HG03575 (cell line): ENCODE results near the gene GCSAM.
"Not testable (repeated sequence)": the region's sequence is repeated elsewhere in the genome, so short reads cannot be mapped to it uniquely, and the experiment has no call there.

Source experiments
- ATAC-seq: cut with Tn5 transposase; IDR thresholded peaks from one replicate; pipeline ENCODE4 v1.9.1; 2021; ENCODE audit not compliant: unreplicated experiment, insufficient number of reproducible peaks, low FRiP score; ENCODE audit errors: extremely low read depth

GCSAM gene

GRCh38 chr3:112084980-112085705 is 47.9 kb downstream of the GCSAM start:
- ATAC-seq = no peak

GRCh38 chr3:112083239-112083638 is 49.8 kb downstream of the GCSAM start:
- no peak for ATAC-seq

- no peak for ATAC-seq
Observed at GRCh38 chr3:112078125-112079083, 54.6 kb downstream of the GCSAM start.

- peak; percentile 76 for ATAC-seq
Observed at GRCh38 chr3:112074616-112075497, 58.2 kb downstream of the GCSAM start.

GRCh38 chr3:112074006-112074405 is 59.0 kb downstream of the GCSAM start:
- no peak for ATAC-seq

- not testable (repeated sequence) for ATAC-seq
Observed at GRCh38 chr3:112072387-112073060, 60.5 kb downstream of the GCSAM start.
